Measurements from ENCODE around the gene CAMKK1.

DNA sequence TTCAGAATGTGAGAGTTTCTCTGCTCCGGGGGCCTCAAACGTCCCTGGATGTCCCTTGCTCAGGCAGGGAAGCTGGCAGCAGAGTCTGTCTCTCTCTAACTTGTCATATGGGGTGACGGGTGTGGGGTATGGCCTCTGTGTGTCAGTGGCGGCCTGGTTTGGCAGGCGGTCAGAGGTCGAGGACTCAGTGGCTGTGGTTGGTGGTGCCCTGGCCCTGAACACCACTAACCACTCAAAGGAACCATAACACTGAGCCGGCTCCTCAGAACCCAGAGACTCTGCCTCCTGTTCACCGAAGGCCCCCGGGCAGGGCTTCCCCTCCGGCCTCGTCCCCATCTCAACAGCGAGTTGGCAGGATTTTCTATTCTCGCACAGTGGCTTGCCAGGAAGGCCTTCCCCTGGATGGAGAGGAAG is 22.7 kb upstream of the CAMKK1 start:
- no peak for TF ChIP-seq CREB1 (CRISPR knock-in tag; IDR thresholded peaks at IDR 0.05; ENCODE audit: low read depth)
- TF ChIP-seq ZNF114 (CRISPR knock-in tag; IDR thresholded peaks at IDR 0.05) = no peak
- TF ChIP-seq, protein P1, sequence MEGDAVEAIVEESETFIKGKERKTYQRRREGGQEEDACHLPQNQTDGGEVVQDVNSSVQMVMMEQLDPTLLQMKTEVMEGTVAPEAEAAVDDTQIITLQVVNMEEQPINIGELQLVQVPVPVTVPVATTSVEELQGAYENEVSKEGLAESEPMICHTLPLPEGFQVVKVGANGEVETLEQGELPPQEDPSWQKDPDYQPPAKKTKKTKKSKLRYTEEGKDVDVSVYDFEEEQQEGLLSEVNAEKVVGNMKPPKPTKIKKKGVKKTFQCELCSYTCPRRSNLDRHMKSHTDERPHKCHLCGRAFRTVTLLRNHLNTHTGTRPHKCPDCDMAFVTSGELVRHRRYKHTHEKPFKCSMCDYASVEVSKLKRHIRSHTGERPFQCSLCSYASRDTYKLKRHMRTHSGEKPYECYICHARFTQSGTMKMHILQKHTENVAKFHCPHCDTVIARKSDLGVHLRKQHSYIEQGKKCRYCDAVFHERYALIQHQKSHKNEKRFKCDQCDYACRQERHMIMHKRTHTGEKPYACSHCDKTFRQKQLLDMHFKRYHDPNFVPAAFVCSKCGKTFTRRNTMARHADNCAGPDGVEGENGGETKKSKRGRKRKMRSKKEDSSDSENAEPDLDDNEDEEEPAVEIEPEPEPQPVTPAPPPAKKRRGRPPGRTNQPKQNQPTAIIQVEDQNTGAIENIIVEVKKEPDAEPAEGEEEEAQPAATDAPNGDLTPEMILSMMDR (conservative IDR thresholded peaks at IDR 0.05; ENCODE audit: low read depth in 2 of 2) = no peak
- no peak for TF ChIP-seq EZH2phosphoT487 (IDR thresholded peaks at IDR 0.05; ENCODE audit: unreplicated experiment)
- TF ChIP-seq JUNB (IDR thresholded peaks at IDR 0.05; ENCODE audit: unreplicated experiment) = no peak
- TF ChIP-seq, protein P2, sequence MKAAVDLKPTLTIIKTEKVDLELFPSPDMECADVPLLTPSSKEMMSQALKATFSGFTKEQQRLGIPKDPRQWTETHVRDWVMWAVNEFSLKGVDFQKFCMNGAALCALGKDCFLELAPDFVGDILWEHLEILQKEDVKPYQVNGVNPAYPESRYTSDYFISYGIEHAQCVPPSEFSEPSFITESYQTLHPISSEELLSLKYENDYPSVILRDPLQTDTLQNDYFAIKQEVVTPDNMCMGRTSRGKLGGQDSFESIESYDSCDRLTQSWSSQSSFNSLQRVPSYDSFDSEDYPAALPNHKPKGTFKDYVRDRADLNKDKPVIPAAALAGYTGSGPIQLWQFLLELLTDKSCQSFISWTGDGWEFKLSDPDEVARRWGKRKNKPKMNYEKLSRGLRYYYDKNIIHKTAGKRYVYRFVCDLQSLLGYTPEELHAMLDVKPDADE (IDR thresholded peaks at IDR 0.05) = no peak
- no peak for TF ChIP-seq ZNF331 (CRISPR knock-in tag; IDR thresholded peaks at IDR 0.05; ENCODE audit: low read depth)
- TF ChIP-seq EZH2 (IDR thresholded peaks at IDR 0.05; ENCODE audit: low read depth, unreplicated experiment) = no peak
- TF ChIP-seq, protein P3, sequence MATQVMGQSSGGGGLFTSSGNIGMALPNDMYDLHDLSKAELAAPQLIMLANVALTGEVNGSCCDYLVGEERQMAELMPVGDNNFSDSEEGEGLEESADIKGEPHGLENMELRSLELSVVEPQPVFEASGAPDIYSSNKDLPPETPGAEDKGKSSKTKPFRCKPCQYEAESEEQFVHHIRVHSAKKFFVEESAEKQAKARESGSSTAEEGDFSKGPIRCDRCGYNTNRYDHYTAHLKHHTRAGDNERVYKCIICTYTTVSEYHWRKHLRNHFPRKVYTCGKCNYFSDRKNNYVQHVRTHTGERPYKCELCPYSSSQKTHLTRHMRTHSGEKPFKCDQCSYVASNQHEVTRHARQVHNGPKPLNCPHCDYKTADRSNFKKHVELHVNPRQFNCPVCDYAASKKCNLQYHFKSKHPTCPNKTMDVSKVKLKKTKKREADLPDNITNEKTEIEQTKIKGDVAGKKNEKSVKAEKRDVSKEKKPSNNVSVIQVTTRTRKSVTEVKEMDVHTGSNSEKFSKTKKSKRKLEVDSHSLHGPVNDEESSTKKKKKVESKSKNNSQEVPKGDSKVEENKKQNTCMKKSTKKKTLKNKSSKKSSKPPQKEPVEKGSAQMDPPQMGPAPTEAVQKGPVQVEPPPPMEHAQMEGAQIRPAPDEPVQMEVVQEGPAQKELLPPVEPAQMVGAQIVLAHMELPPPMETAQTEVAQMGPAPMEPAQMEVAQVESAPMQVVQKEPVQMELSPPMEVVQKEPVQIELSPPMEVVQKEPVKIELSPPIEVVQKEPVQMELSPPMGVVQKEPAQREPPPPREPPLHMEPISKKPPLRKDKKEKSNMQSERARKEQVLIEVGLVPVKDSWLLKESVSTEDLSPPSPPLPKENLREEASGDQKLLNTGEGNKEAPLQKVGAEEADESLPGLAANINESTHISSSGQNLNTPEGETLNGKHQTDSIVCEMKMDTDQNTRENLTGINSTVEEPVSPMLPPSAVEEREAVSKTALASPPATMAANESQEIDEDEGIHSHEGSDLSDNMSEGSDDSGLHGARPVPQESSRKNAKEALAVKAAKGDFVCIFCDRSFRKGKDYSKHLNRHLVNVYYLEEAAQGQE (IDR thresholded peaks at IDR 0.05; ENCODE audit: unreplicated experiment) = no peak
- TF ChIP-seq POLR2AphosphoS5 (IDR thresholded peaks at IDR 0.05; ENCODE audit: low read depth) = no peak
- no peak for TF ChIP-seq NANOG (IDR thresholded peaks at IDR 0.05; ENCODE audit: borderline replicate concordance)

Data from GM23338 (cell line).